PC-9 (cell line): ENCODE results near the gene CDK17. TPM values are rescaled to one million over a fixed set of nuclear protein-coding genes. Genes with fewer than 3 reads are reported as not detected.
A peak's percentile ranks its signal among the peaks of the same experiment; 100 is the strongest.

Experiments
- BruUV-seq: library from RNA; stranded (reverse); fragments of 400-500 nt; replicated peaks from 2 replicates; lab custom pipeline; 2021; lab: Mats Ljungman, UMichigan
- CTCF ChIA-PET: fragments of 300-600 bp; sonication (Branson Sonifier 250); formaldehyde crosslinking; loops from one replicate; lab custom pipeline; 2022; ENCODE audit warnings: antibody characterized with exemption; lab: Charles Lee
- POLR2A ChIA-PET: fragments of 300-600 bp; sonication (Branson Sonifier 250); formaldehyde crosslinking; loops from one replicate; lab custom pipeline; 2022; ENCODE audit warnings: antibody characterized with exemption; ENCODE audit not compliant: unreplicated experiment; lab: Charles Lee
- DNase-seq, 2 experiments: peaks; one replicate each; pipeline versions ENCODE4 v3.0.0 to v3.0.0-alpha.2; 2015 to 2022; ENCODE audit warnings: mixed read lengths in 1 of 2
- H2AFZ ChIP-seq: fragments of 200-600 bp; sonication (generic); 2 replicates; pipeline ENCODE4 v1.8.1; 2017; ENCODE audit warnings: antibody characterized with exemption
- H3F3A ChIP-seq: fragments of 200-600 bp; sonication (generic); 2 replicates; pipeline ENCODE4 v1.8.1; 2017; ENCODE audit warnings: antibody characterized with exemption, mild to moderate bottlenecking, low read depth; ENCODE audit not compliant: insufficient read depth
- H3K27ac ChIP-seq: fragments of 200-600 bp; sonication (generic); 2 replicates; pipeline ENCODE4 v1.6.1; 2016; ENCODE audit warnings: mixed run types
- H3K27me3 ChIP-seq: fragments of 200-600 bp; sonication (generic); 2 replicates; pipeline ENCODE4 v1.6.1; 2016; ENCODE audit warnings: low read depth, mixed run types; ENCODE audit not compliant: insufficient read depth
- H3K36me3 ChIP-seq: fragments of 200-600 bp; sonication (generic); 2 replicates; pipeline ENCODE4 v1.6.1; 2016; ENCODE audit warnings: low read depth, mixed run types
- H3K4me1 ChIP-seq: fragments of 200-600 bp; sonication (generic); replicated peaks from 2 replicates; pipeline ENCODE4 v1.6.1; 2016; ENCODE audit warnings: mixed run types; ENCODE audit not compliant: insufficient read depth
- H3K4me2 ChIP-seq: fragments of 200-600 bp; sonication (generic); 2 replicates; pipeline ENCODE4 v1.6.1; 2017; ENCODE audit warnings: mixed run types
- H3K4me3 ChIP-seq: fragments of 200-600 bp; sonication (generic); 2 replicates; pipeline ENCODE4 v1.6.1; 2016; ENCODE audit warnings: mixed run types
- H3K79me2 ChIP-seq: fragments of 200-600 bp; sonication (generic); 2 replicates; pipeline ENCODE4 v1.6.1; 2017; ENCODE audit warnings: low read depth, mixed run types
- H3K9me2 ChIP-seq: fragments of 200-600 bp; sonication (generic); 2 replicates; pipeline ENCODE4 v1.8.1; 2017; ENCODE audit warnings: mild to moderate bottlenecking; ENCODE audit not compliant: insufficient read depth
- H3K9me3 ChIP-seq: fragments of 200-600 bp; sonication (generic); 2 replicates; pipeline ENCODE4 v1.8.1; 2016; ENCODE audit warnings: low read depth; ENCODE audit not compliant: insufficient read depth
- H4K20me1 ChIP-seq: fragments of 200-600 bp; sonication (generic); 2 replicates; pipeline ENCODE4 v1.8.1; 2017; ENCODE audit not compliant: insufficient read depth
- CTCF ChIP-seq: fragments of 200-600 bp; sonication (generic); conservative IDR thresholded peaks from 2 replicates; pipeline ENCODE4 v1.6.1; 2017; ENCODE audit warnings: mixed run types, antibody characterized with exemption, mild to moderate bottlenecking, moderate library complexity
- EZH2 ChIP-seq: fragments of 200-600 bp; sonication (generic); IDR thresholded peaks from 2 replicates; pipeline ENCODE4 v1.8.0; 2017; ENCODE audit warnings: antibody characterized with exemption, low read depth
- intact Hi-C: fragments of 100-400 bp; cut with micrococcal nuclease; formaldehyde crosslinking; loops from one replicate; pipeline ENCODE4 v1.10.0; 2022; ENCODE audit not compliant: unreplicated experiment
- total RNA-seq: library from RNA; stranded (reverse); gene quantifications from 2 replicates; pipeline ENCODE4 v1.2.3, GENCODE V29; 2021

CDK17 gene
- total RNA-seq, 1 experiment from 2014 or later = 29.0 TPM

- POLR2A ChIA-PET = no interaction called here
- Histone ChIP-seq H3K27ac (no peak overlapping the region), H2AFZ (no peak overlapping the region), H3K9me3 (no peaks in the 10 kb centered on the region), H3F3A (peaks cover 27% of the 10 kb centered on the region; the same call in 1 of the 2 replicates), H3K4me1 (no peaks in the 10 kb centered on the region), H3K36me3 (peaks cover 35% of the 10 kb centered on the region), H3K9me2 (no peaks in the 10 kb centered on the region), H3K4me3 (no peak overlapping the region), H4K20me1 (peaks cover 4% of the 10 kb centered on the region; the same call in 1 of the 2 replicates), H3K79me2 (peaks cover 4% of the 10 kb centered on the region; the same call in 1 of the 2 replicates), H3K4me2 (no peak overlapping the region), H3K27me3 (no peaks in the 10 kb centered on the region)
- DNase-seq = no peak
- CTCF ChIA-PET = no interaction called here
- intact Hi-C loops = loop anchor here (10.0 kb wide), 1 partner anchor 97 kb away; no protein-coding TSS in a partner anchor
- BruUV-seq = no TSS peak
- TF ChIP-seq CTCF (no peak), EZH2 (no peak)
Observed at GRCh38 chr12:96297504-96297903, 102.7 kb downstream of the CDK17 start.

- H3K9me3 ChIP-seq = no peaks in the 10 kb centered on the region
- H3K4me1 ChIP-seq = no peaks in the 10 kb centered on the region
- H3K36me3 ChIP-seq = peaks cover 32% of the 10 kb centered on the region
- peaks cover 27% of the 10 kb centered on the region; the same call in 1 of the 2 replicates for H3F3A ChIP-seq
- TF ChIP-seq EZH2 (no peak), CTCF (no peak)
- H4K20me1 ChIP-seq = no peaks in the 10 kb centered on the region; the same call in 1 of the 2 replicates
- no peaks in the 10 kb centered on the region for H3K9me2 ChIP-seq
- BruUV-seq = no TSS peak
- no peak overlapping the region for H2AFZ ChIP-seq
- CTCF ChIA-PET = no interaction called here
- no peak overlapping the region for H3K4me2 ChIP-seq
- intact Hi-C loops = loop anchor here (10.0 kb wide), 1 partner anchor 99 kb away; no protein-coding TSS in a partner anchor
- POLR2A ChIA-PET = no interaction called here
- H3K79me2 ChIP-seq = peaks cover 4% of the 10 kb centered on the region; the same call in 1 of the 2 replicates
- DNase-seq = no peak
- H3K27me3 ChIP-seq = no peaks in the 10 kb centered on the region
- H3K27ac ChIP-seq = 0 out of 2 replicates have a peak overlapping the region, but pooled peaks have one; percentile 7
- no peak overlapping the region for H3K4me3 ChIP-seq
Observed at GRCh38 chr12:96295532-96296160, 104.6 kb downstream of the CDK17 start.

- intact Hi-C loops = loop anchor here (10.0 kb wide), 1 partner anchor 100 kb away; no protein-coding TSS in a partner anchor
Observed at GRCh38 chr12:96294831-96295230, 105.4 kb downstream of the CDK17 start.

More at GRCh38 chr12:96294831-96295230, 105.4 kb downstream of the CDK17 start:
- H3K4me2 ChIP-seq = no peak overlapping the region
- peaks cover 27% of the 10 kb centered on the region; the same call in 1 of the 2 replicates for H3F3A ChIP-seq
- H3K27ac ChIP-seq = no peak overlapping the region
- no peaks in the 10 kb centered on the region for H3K9me2 ChIP-seq
- H2AFZ ChIP-seq = no peak overlapping the region
- H3K36me3 ChIP-seq = peaks cover 26% of the 10 kb centered on the region; the same call in 1 of the 2 replicates
- H3K4me3 ChIP-seq = no peak overlapping the region
- TF ChIP-seq CTCF = no peak
- TF ChIP-seq EZH2 = no peak
- POLR2A ChIA-PET = no interaction called here
- no peaks in the 10 kb centered on the region for H3K4me1 ChIP-seq
- H3K27me3 ChIP-seq = no peaks in the 10 kb centered on the region
- no TSS peak for BruUV-seq
- H3K79me2 ChIP-seq = peaks cover 2% of the 10 kb centered on the region; the same call in 1 of the 2 replicates
- CTCF ChIA-PET = no interaction called here
- H3K9me3 ChIP-seq = no peaks in the 10 kb centered on the region
- no peaks in the 10 kb centered on the region; the same call in 1 of the 2 replicates for H4K20me1 ChIP-seq
- DNase-seq = no peak
